ENCODE data around the gene TLK2.
"Not testable (repeated sequence)": the region's sequence is repeated elsewhere in the genome, so short reads cannot be mapped to it uniquely, and the experiment has no call there.

TLK2 gene

GRCh38 chr17:62605588-62605987 lies 127.0 kb downstream of the TLK2 start:
- no peak for DNase-seq

- DNase-seq, result peak in 1 of 5 experiments; percentile 81
Measured at GRCh38 chr17:62611292-62611691, 132.7 kb downstream of the TLK2 start.

- peak in 1 of 5 experiments; percentile 53 for DNase-seq
Measured at GRCh38 chr17:62611728-62612127, 133.1 kb downstream of the TLK2 start.

GRCh38 chr17:62612289-62612688 lies 133.7 kb downstream of the TLK2 start:
- DNase-seq, result not testable (repeated sequence)

- not testable (repeated sequence) for DNase-seq
Measured at GRCh38 chr17:62613095-62613494, 134.5 kb downstream of the TLK2 start.

GRCh38 chr17:62614142-62614541 lies 135.5 kb downstream of the TLK2 start:
- DNase-seq, result no peak

- DNase-seq, result no peak
Measured at GRCh38 chr17:62615503-62615902, 136.9 kb downstream of the TLK2 start.

GRCh38 chr17:62616993-62617893 lies 138.6 kb downstream of the TLK2 start:
- DNase-seq, result no peak

- no peak for DNase-seq
Measured at GRCh38 chr17:62617894-62618472, 139.4 kb downstream of the TLK2 start.

GRCh38 chr17:62618647-62619416 lies 140.2 kb downstream of the TLK2 start:
- no peak for DNase-seq

GRCh38 chr17:62619417-62620155 lies 141.0 kb downstream of the TLK2 start:
- DNase-seq, result no peak

GRCh38 chr17:62621223-62621622 lies 142.6 kb downstream of the TLK2 start:
- no peak for DNase-seq

GRCh38 chr17:62625184-62625869 lies 146.7 kb downstream of the TLK2 start:
- DNase-seq, result no peak

GRCh38 chr17:62625870-62626200 lies 147.2 kb downstream of the TLK2 start:
- DNase-seq, result no peak

GRCh38 chr17:62626719-62627218 lies 148.1 kb downstream of the TLK2 start:
- peak in 1 of 5 experiments; percentile 52 for DNase-seq

GRCh38 chr17:62627219-62627903 lies 148.7 kb downstream of the TLK2 start, which contains the start of gene MRC2:
Gene MRC2 (plus strand): TSS chr17:62627670. CDS start chr17:62627803, 133 bp downstream.
- DNase-seq, result peak in 2 of 5 experiments; percentile 25 to 83

- peak in 2 of 5 experiments; percentile 19 to 74 for DNase-seq
Measured at GRCh38 chr17:62627904-62628633, 149.4 kb downstream of the TLK2 start.

- peak in 1 of 5 experiments; percentile 28 for DNase-seq
Measured at GRCh38 chr17:62628831-62629555, 150.4 kb downstream of the TLK2 start.

- no peak for DNase-seq
Measured at GRCh38 chr17:62629556-62630364, 151.1 kb downstream of the TLK2 start.
